K562 (cell line): ENCODE results near the gene TRDMT1. TPM values are rescaled to one million over a fixed set of nuclear protein-coding genes. Genes with fewer than 3 reads are reported as not detected.

Experiments used
- ATAC-seq: fragments of 200-7000 bp; cut with Tn5 transposase; 3 replicates; pipeline ENCODE4 v1.9.1; 2020; ENCODE audit warnings: moderate library complexity
- BruUV-seq: library from RNA; stranded (reverse); fragments of 400-500 nt; replicated peaks from 2 replicates; lab custom pipeline; 2021; lab: Mats Ljungman, UMichigan
- CTCF ChIA-PET: fragments of 300-600 bp; formaldehyde crosslinking; extraction: SDS; loops from one replicate; lab custom pipeline; 2021; ENCODE audit warnings: low intra/inter-chr PET ratio; lab: Yijun Ruan, JAX
- POLR2A ChIA-PET: fragments of 300-600, 350-650 bp; sonication (Branson Sonifier 250); formaldehyde crosslinking; extraction: SDS; loops from one replicate; lab custom pipeline; 2021; ENCODE audit warnings: antibody characterized with exemption, inconsistent platforms; lab: Yijun Ruan, JAX
- DNase-seq, 4 experiments: peaks; one replicate each; pipeline versions ENCODE4 v3.0.0 to v3.0.0-alpha.2; 2011 to 2018; ENCODE audit warnings: low spot score in 3 of 4, mixed read lengths in 3 of 4; ENCODE audit errors: extremely low read depth in 1 of 4
- FAIRE-seq: peaks from 2 replicates; lab custom pipeline; 2011; peaks lifted over from hg19 to GRCh38; lab: Jason Lieb, UNC
- H2AFZ ChIP-seq: 2 replicates; pipeline ENCODE4 v1.6.0; 2011; ENCODE audit warnings: low read depth, low read length, control low read depth, inconsistent platforms
- H3K27ac ChIP-seq: fragments of 200-600 bp; 3 replicates; pipeline ENCODE4 v1.8.0; 2011; ENCODE audit warnings: low read depth, mild to moderate bottlenecking, control low read depth, inconsistent platforms, low read length, moderate library complexity, mixed read lengths; ENCODE audit errors: extremely low read depth
- H3K27me3 ChIP-seq, 2 experiments: fragments of 300-600 bp in 1 of 2; 2 replicates in 1 of 2; 3 replicates in 1 of 2; pipeline versions ENCODE4 v1.6.0 to v1.8.0; 2011; ENCODE audit warnings: inconsistent platforms in 2 of 2, low read length in 2 of 2, mild to moderate bottlenecking in 1 of 2, mixed read lengths in 1 of 2, moderate library complexity in 1 of 2; ENCODE audit not compliant: control insufficient read depth in 2 of 2, insufficient read depth in 2 of 2
- H3K36me3 ChIP-seq: fragments of 300-600 bp; 3 replicates; pipeline ENCODE4 v1.8.0; 2011; ENCODE audit warnings: mild to moderate bottlenecking, low read length, inconsistent platforms; ENCODE audit not compliant: control insufficient read depth, insufficient read depth
- H3K4me1 ChIP-seq, 2 experiments: fragments of 200-600 bp in 1 of 2; replicated peaks in 1 of 2; 2 replicates in 1 of 2; 3 replicates in 1 of 2; pipeline versions ENCODE4 v1.5.1 to v1.8.0; 2011; ENCODE audit warnings: inconsistent platforms in 2 of 2, low read length in 2 of 2, mild to moderate bottlenecking in 1 of 2, mixed read lengths in 1 of 2, moderate library complexity in 1 of 2; ENCODE audit not compliant: control insufficient read depth in 2 of 2, insufficient read depth in 2 of 2
- H3K4me2 ChIP-seq: 2 replicates; pipeline ENCODE4 v1.6.1; 2011; ENCODE audit warnings: low read length, control low read depth, inconsistent platforms, mixed read lengths; ENCODE audit not compliant: insufficient read depth
- H3K4me3 ChIP-seq: fragments of 200-600 bp; sonication (generic), shearing (Covaris generic); 2 replicates; pipeline ENCODE4 v1.5.1; 2016; ENCODE audit warnings: control low read depth, inconsistent platforms
- H3K79me2 ChIP-seq: fragments of 200-600 bp; 3 replicates; pipeline ENCODE4 v1.8.0; 2011; ENCODE audit warnings: low read length, inconsistent platforms; ENCODE audit not compliant: control insufficient read depth, insufficient read depth
- H3K9ac ChIP-seq, 2 experiments: 2 replicates each; pipeline versions ENCODE4 v1.6.0 to v1.6.1; 2011; ENCODE audit warnings: low read depth in 2 of 2, low read length in 2 of 2, control low read depth in 1 of 2, inconsistent platforms in 1 of 2, mild to moderate bottlenecking in 1 of 2, mixed read lengths in 1 of 2; ENCODE audit not compliant: insufficient read depth in 1 of 2
- H3K9me1 ChIP-seq: one replicate; pipeline ENCODE4 v1.6.0; 2011; ENCODE audit warnings: inconsistent platforms, mild to moderate bottlenecking, low read length, moderate library complexity; ENCODE audit not compliant: control insufficient read depth, insufficient read depth
- H3K9me3 ChIP-seq: replicated peaks from 2 replicates; pipeline ENCODE4 v1.5.1; 2011; ENCODE audit warnings: low read depth, low read length, inconsistent platforms; ENCODE audit not compliant: control insufficient read depth, insufficient read depth
- H4K20me1 ChIP-seq: replicated peaks from 2 replicates; pipeline ENCODE4 v1.6.1; 2011; ENCODE audit warnings: low read length, inconsistent platforms, mixed read lengths; ENCODE audit not compliant: control insufficient read depth, insufficient read depth
- CBX1 ChIP-seq: sonication (generic); IDR thresholded peaks from 2 replicates; pipeline ENCODE4 v1.6.1; 2016; ENCODE audit warnings: antibody characterized with exemption, low read depth, mild to moderate bottlenecking
- DIDO1 ChIP-seq: fragments of 450-650 bp; IDR thresholded peaks from 2 replicates; pipeline ENCODE4 v1.6.1; 2016; ENCODE audit warnings: low read depth, missing biosample characterization, missing genetic modification characterization
- GATAD2B ChIP-seq: fragments of 450-650 bp; IDR thresholded peaks from 2 replicates; pipeline ENCODE4 v1.6.1; 2017; ENCODE audit warnings: mild to moderate bottlenecking, borderline replicate concordance
- HLTF ChIP-seq: fragments of 450-650 bp; IDR thresholded peaks from 2 replicates; pipeline ENCODE4 v1.6.1; 2016
- MTA3 ChIP-seq: fragments of 450-650 bp; formaldehyde crosslinking; IDR thresholded peaks from 2 replicates; pipeline ENCODE4 v1.6.1; 2017; ENCODE audit warnings: mild to moderate bottlenecking, borderline replicate concordance
- NELFE ChIP-seq: IDR thresholded peaks from 2 replicates; pipeline ENCODE4 v1.6.1; 2011; ENCODE audit warnings: mild to moderate bottlenecking; ENCODE audit not compliant: insufficient read depth, insufficient read length
- NFRKB ChIP-seq: fragments of 450-650 bp; IDR thresholded peaks from 2 replicates; pipeline ENCODE4 v1.6.1; 2016; ENCODE audit warnings: low read depth
- RBM34 ChIP-seq: fragments of 200-400 bp; formaldehyde crosslinking; IDR thresholded peaks from 2 replicates; pipeline ENCODE4 v1.6.1; 2018; ENCODE audit warnings: low read length, borderline replicate concordance; ENCODE audit not compliant: insufficient read depth
- SIN3A ChIP-seq, 2 experiments: fragments of 150-350 bp in 1 of 2; IDR thresholded peaks; 2 replicates each; pipeline ENCODE4 v1.6.1; 2011 to 2016; ENCODE audit warnings: borderline replicate concordance in 2 of 2, low read depth in 2 of 2, low read length in 2 of 2, mild to moderate bottlenecking in 2 of 2, moderate library complexity in 2 of 2; ENCODE audit not compliant: control insufficient read depth in 1 of 2
- SRSF3 ChIP-seq: fragments of 200-400 bp; formaldehyde crosslinking; IDR thresholded peaks from 2 replicates; pipeline ENCODE4 v1.6.1; 2016; ENCODE audit warnings: mild to moderate bottlenecking, low read length, moderate library complexity; ENCODE audit not compliant: insufficient read depth
- TOE1 ChIP-seq, 2 experiments: fragments of 450-650 bp in 1 of 2; sonication (generic) in 1 of 2; formaldehyde crosslinking in 1 of 2; IDR thresholded peaks; 2 replicates each; pipeline versions ENCODE4 v1.7.1 to v1.8.0; 2016 to 2022; ENCODE audit warnings: borderline replicate concordance in 2 of 2, mild to moderate bottlenecking in 2 of 2, antibody characterized with exemption in 1 of 2, inconsistent platforms in 1 of 2, low read depth in 1 of 2, missing genetic modification reagents in 1 of 2, moderate library complexity in 1 of 2
- ZKSCAN8 ChIP-seq: fragments of 200-800 bp; sonication (Bioruptor generic); IDR thresholded peaks from 2 replicates; pipeline ENCODE4 v1.6.1; 2016; ENCODE audit warnings: missing genetic modification characterization, missing compliant biosample characterization
- ZNF133 ChIP-seq: fragments of 250-450 bp; sonication (Bioruptor Pico); IDR thresholded peaks from 2 replicates; pipeline ENCODE4 v1.4.0; 2020; ENCODE audit warnings: mild to moderate bottlenecking
- ZNF41 ChIP-seq: fragments of 250-450 bp; sonication (Bioruptor Pico); conservative IDR thresholded peaks from 2 replicates; pipeline ENCODE4 v1.4.0; 2020; ENCODE audit warnings: mild to moderate bottlenecking
- ZNF57 ChIP-seq: fragments of 450-650 bp; formaldehyde crosslinking; IDR thresholded peaks from 2 replicates; pipeline ENCODE4 v1.4.0; 2020; ENCODE audit warnings: mild to moderate bottlenecking, moderate library complexity
- WGBS: fragments of 100-300 bp; shearing (Covaris generic); methylation state at CpG from one replicate; pipeline ENCODE4 v1.1.6; 2016; ENCODE audit warnings: low coverage, mixed read lengths; ENCODE audit not compliant: insufficient coverage; ENCODE audit errors: missing lambda C conversion rate; 5-methylcytosine and 5-hydroxymethylcytosine counted together
- in situ Hi-C: fragments of 300-500 bp; cut with MboI; formaldehyde crosslinking; loops from 4 replicates; pipeline ENCODE4 v1.15.0; 2018; ENCODE audit warnings: inconsistent platforms, mixed read lengths
- intact Hi-C: fragments of 100-400 bp; cut with micrococcal nuclease; formaldehyde crosslinking; loops from 2 replicates; pipeline ENCODE4 v1.14.2; 2022
- polyA plus RNA-seq, 8 experiments: library from polyadenylated mRNA; depleted of rRNA in 4 of 8; stranded (reverse) in 5 of 8; unstranded in 3 of 8; fragments of >200 nt; fragmentation: Nextera tagmentation in 2 of 8; fragmentation: Illumina TruSeq in 1 of 8; extraction: Ambion mirVana in 2 of 8; extraction: Trizol in 1 of 8; gene quantifications; 2 replicates each; pipeline versions ENCODE4 v1.2.1 to v1.2.3, GENCODE V29; 2011 to 2014; ENCODE audit warnings: inconsistent platforms in 1 of 8, missing spikeins in 1 of 8
- total RNA-seq, 7 experiments: library from RNA; depleted of rRNA in 6 of 7; stranded (reverse); fragments of >200 nt in 6 of 7; fragmentation: Illumina TruSeq in 2 of 7; extraction: Trizol in 2 of 7; gene quantifications; 2 replicates each; pipeline versions ENCODE4 v1.2.1 to v1.2.3, GENCODE V29; 2011 to 2021; ENCODE audit warnings: low replicate concordance in 1 of 7
- TF ChIP-seq, protein P1 (sequence below): sonication (generic); formaldehyde crosslinking; IDR thresholded peaks from 2 replicates; pipeline ENCODE4 v1.8.1; 2023; ENCODE audit warnings: mild to moderate bottlenecking, missing genetic modification reagents
- TF ChIP-seq, protein P2 (sequence below): fragments of 250-450 bp; sonication (Bioruptor Pico); IDR thresholded peaks from 2 replicates; pipeline ENCODE4 v1.8.0; 2022; ENCODE audit warnings: inconsistent platforms
- TF ChIP-seq, protein P3 (sequence below): fragments of 450-650 bp; IDR thresholded peaks from 2 replicates; pipeline ENCODE4 v1.6.1; 2016; ENCODE audit warnings: missing biosample characterization, missing genetic modification characterization

TRDMT1 gene
- total and polyA plus RNA-seq, 9 of the 15 experiments (the other 6 are each of a cell fraction or from before 2014, with no cell fraction given), result 5.4 to 12.6 (median 9.3) TPM

DNA sequence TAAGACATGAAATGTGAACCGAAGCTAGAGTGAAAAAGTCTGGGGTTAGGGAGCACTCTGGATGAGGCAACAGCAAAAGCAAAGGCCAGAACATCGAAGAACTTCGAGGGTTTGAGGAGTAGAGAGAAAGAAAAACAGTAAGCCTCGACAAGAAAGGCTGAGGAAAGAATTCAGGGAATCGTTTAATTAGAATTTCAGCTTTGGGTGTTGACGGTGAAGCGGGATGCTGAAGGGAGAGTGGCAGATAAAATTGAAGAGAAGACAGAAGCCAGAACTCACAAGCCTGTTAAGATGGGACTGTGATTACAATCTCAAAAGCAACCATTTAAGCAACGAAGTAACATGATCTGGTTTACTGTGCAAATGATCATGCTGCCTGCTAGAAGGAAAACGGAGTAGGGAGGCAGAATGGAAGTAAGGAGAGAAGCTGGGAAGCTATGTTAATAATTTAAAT lies 2.1 kb downstream of the TRDMT1 start:
- Histone ChIP-seq H3K9ac (peak overlapping the region; percentile 24 to 79; a peak in 3 of 4 replicates), H3K4me2 (peak overlapping the region; percentile 81), H3K27ac (peak overlapping the region; percentile 89), H2AFZ (peak overlapping the region; percentile 90), H3K27me3 (no peaks in the 10 kb centered on the region), H3K4me1 (peaks cover 14 to 50% of the 10 kb centered on the region in 2 experiments), H3K36me3 (no peaks in the 10 kb centered on the region), H4K20me1 (no peaks in the 10 kb centered on the region), H3K4me3 (no peak overlapping the region), H3K9me3 (no peaks in the 10 kb centered on the region), H3K9me1 (no peaks in the 10 kb centered on the region), H3K79me2 (peaks cover 28% of the 10 kb centered on the region; the same call in 2 of the 3 replicates)
- WGBS, result 3% methylated on average over 9 of the region's 9 CpGs
- FAIRE-seq, result peak; percentile 49
- POLR2A ChIA-PET, result interaction anchor here (0.6 to 1.1 kb wide), 2 partner anchors 12 to 909 kb away, joined by 3 read pairs; no protein-coding TSS in a partner anchor
- no peak for ATAC-seq
- peak in 2 of 4 experiments; percentile 34 to 61 for DNase-seq
- BruUV-seq, result no TSS peak
- CTCF ChIA-PET, result no interaction called here
- intact Hi-C loops (no loop called here), in situ Hi-C loops (no loop called here)
- TF ChIP-seq DIDO1 (tag) (no peak), NFRKB (no peak; the same call in 1 of the 2 replicates), ZNF133 (CRISPR knock-in tag) (no peak), SIN3A (IDR thresholded peaks at IDR 0.05; ENCODE audit: borderline replicate concordance in 2 of 2, control insufficient read depth in 1 of 2, low read depth in 2 of 2, low read length in 2 of 2) (no peak), ZNF41 (CRISPR knock-in tag) (no peak), SRSF3 (no peak), HLTF (no peak), ZKSCAN8 (CRISPR knock-in tag) (no peak), NELFE (no peak), RBM34 (no peak), TOE1 (IDR thresholded peaks at IDR 0.05; ENCODE audit: borderline replicate concordance) (peak; percentile 18; the same call in 1 of the 2 replicates), TOE1 (CRISPR knock-in tag; IDR thresholded peaks at IDR 0.05; ENCODE audit: borderline replicate concordance, low read depth) (no peak), GATAD2B (peak; percentile 57; the same call in 1 of the 2 replicates), MTA3 (no peak), ZNF57 (no peak), CBX1 (no peak)
- TF ChIP-seq, protein P1, sequence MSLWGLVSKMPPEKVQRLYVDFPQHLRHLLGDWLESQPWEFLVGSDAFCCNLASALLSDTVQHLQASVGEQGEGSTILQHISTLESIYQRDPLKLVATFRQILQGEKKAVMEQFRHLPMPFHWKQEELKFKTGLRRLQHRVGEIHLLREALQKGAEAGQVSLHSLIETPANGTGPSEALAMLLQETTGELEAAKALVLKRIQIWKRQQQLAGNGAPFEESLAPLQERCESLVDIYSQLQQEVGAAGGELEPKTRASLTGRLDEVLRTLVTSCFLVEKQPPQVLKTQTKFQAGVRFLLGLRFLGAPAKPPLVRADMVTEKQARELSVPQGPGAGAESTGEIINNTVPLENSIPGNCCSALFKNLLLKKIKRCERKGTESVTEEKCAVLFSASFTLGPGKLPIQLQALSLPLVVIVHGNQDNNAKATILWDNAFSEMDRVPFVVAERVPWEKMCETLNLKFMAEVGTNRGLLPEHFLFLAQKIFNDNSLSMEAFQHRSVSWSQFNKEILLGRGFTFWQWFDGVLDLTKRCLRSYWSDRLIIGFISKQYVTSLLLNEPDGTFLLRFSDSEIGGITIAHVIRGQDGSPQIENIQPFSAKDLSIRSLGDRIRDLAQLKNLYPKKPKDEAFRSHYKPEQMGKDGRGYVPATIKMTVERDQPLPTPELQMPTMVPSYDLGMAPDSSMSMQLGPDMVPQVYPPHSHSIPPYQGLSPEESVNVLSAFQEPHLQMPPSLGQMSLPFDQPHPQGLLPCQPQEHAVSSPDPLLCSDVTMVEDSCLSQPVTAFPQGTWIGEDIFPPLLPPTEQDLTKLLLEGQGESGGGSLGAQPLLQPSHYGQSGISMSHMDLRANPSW, result no peak
- TF ChIP-seq, protein P2, sequence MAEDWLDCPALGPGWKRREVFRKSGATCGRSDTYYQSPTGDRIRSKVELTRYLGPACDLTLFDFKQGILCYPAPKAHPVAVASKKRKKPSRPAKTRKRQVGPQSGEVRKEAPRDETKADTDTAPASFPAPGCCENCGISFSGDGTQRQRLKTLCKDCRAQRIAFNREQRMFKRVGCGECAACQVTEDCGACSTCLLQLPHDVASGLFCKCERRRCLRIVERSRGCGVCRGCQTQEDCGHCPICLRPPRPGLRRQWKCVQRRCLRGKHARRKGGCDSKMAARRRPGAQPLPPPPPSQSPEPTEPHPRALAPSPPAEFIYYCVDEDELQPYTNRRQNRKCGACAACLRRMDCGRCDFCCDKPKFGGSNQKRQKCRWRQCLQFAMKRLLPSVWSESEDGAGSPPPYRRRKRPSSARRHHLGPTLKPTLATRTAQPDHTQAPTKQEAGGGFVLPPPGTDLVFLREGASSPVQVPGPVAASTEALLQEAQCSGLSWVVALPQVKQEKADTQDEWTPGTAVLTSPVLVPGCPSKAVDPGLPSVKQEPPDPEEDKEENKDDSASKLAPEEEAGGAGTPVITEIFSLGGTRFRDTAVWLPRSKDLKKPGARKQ (CRISPR knock-in tag), result no peak
- TF ChIP-seq, protein P3, sequence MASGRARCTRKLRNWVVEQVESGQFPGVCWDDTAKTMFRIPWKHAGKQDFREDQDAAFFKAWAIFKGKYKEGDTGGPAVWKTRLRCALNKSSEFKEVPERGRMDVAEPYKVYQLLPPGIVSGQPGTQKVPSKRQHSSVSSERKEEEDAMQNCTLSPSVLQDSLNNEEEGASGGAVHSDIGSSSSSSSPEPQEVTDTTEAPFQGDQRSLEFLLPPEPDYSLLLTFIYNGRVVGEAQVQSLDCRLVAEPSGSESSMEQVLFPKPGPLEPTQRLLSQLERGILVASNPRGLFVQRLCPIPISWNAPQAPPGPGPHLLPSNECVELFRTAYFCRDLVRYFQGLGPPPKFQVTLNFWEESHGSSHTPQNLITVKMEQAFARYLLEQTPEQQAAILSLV (tag), result no peak
